ENCODE data around the gene PBX1.

Gene PBX1

GRCh38 chr1:164759979-164760469, 201.0 kb downstream of the PBX1 start:
- no peak for DNase-seq (ENCODE audit: low spot score)

- peak; percentile 56 for DNase-seq (ENCODE audit: low spot score)
Observed at GRCh38 chr1:164760569-164760968, 201.6 kb downstream of the PBX1 start.

- DNase-seq (ENCODE audit: low spot score): no peak
Observed at GRCh38 chr1:164761009-164761408, 202.0 kb downstream of the PBX1 start.

GRCh38 chr1:164763098-164763497, 204.1 kb downstream of the PBX1 start:
- DNase-seq (ENCODE audit: low spot score): no peak

- DNase-seq (ENCODE audit: low spot score): no peak
Observed at GRCh38 chr1:164764333-164764732, 205.3 kb downstream of the PBX1 start.

GRCh38 chr1:164765557-164765956, 206.6 kb downstream of the PBX1 start:
- DNase-seq (ENCODE audit: low spot score): peak; percentile 79

- no peak for DNase-seq (ENCODE audit: low spot score)
Observed at GRCh38 chr1:164765992-164766720, 207.2 kb downstream of the PBX1 start.

GRCh38 chr1:164767752-164768402, 208.9 kb downstream of the PBX1 start:
- DNase-seq (ENCODE audit: low spot score): no peak

GRCh38 chr1:164768619-164769018, 209.6 kb downstream of the PBX1 start:
- no peak for DNase-seq (ENCODE audit: low spot score)

GRCh38 chr1:164769486-164770130, 210.6 kb downstream of the PBX1 start:
- DNase-seq (ENCODE audit: low spot score): no peak

GRCh38 chr1:164770131-164770529, 211.1 kb downstream of the PBX1 start:
- no peak for DNase-seq (ENCODE audit: low spot score)

GRCh38 chr1:164771041-164771618, 212.1 kb downstream of the PBX1 start:
- DNase-seq (ENCODE audit: low spot score): no peak

- DNase-seq (ENCODE audit: low spot score): peak; percentile 41
Observed at GRCh38 chr1:164771619-164772361, 212.8 kb downstream of the PBX1 start.

- peak; percentile 80 for DNase-seq (ENCODE audit: low spot score)
Observed at GRCh38 chr1:164772635-164773034, 213.7 kb downstream of the PBX1 start.

- DNase-seq (ENCODE audit: low spot score): no peak
Observed at GRCh38 chr1:164773102-164773501, 214.1 kb downstream of the PBX1 start.

- DNase-seq (ENCODE audit: low spot score): no peak
Observed at GRCh38 chr1:164774413-164774812, 215.4 kb downstream of the PBX1 start.

- no peak for DNase-seq (ENCODE audit: low spot score)
Observed at GRCh38 chr1:164774819-164775654, 216.1 kb downstream of the PBX1 start.

GRCh38 chr1:164777518-164777917, 218.5 kb downstream of the PBX1 start:
- no peak for DNase-seq (ENCODE audit: low spot score)

- no peak for DNase-seq (ENCODE audit: low spot score)
Observed at GRCh38 chr1:164779376-164779775, 220.4 kb downstream of the PBX1 start.

- peak; percentile 67 for DNase-seq (ENCODE audit: low spot score)
Observed at GRCh38 chr1:164780111-164780812, 221.3 kb downstream of the PBX1 start.

All from AG20443 (cell line).